Measurements from ENCODE around the gene E2F1. TPM values are rescaled to one million over a fixed set of nuclear protein-coding genes. Genes with fewer than 3 reads are reported as not detected.

E2F1 gene, protein sequence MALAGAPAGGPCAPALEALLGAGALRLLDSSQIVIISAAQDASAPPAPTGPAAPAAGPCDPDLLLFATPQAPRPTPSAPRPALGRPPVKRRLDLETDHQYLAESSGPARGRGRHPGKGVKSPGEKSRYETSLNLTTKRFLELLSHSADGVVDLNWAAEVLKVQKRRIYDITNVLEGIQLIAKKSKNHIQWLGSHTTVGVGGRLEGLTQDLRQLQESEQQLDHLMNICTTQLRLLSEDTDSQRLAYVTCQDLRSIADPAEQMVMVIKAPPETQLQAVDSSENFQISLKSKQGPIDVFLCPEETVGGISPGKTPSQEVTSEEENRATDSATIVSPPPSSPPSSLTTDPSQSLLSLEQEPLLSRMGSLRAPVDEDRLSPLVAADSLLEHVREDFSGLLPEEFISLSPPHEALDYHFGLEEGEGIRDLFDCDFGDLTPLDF
- 9.6 TPM for polyA plus RNA-seq (ENCODE audit: insufficient read length)

DNA sequence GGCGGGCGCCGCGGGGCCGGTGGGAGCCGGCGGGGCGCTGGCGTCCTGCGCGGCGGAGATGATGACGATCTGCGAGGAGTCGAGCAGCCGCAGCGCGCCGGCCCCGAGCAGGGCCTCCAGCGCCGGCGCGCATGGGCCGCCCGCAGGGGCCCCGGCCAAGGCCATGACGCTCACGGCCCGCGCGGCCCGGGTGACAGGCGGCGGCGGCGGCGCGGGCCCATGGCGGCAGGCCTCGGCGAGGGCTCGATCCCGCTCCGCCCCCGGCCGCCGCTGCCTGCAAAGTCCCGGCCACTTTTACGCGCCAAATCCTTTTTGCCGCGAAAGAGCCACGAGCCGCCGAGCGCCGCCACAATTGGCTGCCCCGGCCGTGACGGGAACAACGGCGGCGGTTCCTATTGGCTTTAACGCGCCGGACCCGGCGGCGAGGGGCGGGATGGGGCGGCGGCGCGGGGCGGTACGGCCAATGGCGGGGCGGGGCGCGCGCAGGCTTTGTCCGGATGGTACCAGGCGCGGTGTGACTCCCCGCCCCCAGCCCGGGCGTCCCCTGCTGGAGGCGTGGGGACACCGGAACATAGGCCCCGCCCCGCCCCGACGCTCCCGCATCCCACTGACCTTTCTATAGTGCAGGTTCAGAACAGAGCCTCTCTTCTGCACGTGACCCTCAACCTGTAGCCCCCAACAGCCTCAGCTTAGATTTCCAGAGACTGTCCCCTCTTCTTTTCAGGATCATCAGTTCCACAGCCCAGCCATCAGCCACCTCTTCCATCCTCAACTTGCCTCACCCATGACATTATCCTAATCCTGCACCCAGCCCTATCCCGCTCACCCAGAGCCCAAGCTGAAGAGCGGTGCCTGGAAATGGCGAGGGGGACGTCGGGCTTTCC lies at the start of gene E2F1:
E2F1 (minus strand) TSS at position 286 of the 884 bp plus-strand sequence; CDS start at position 165, 121 bp downstream.
- peak; percentile 80 for DNase-seq (ENCODE audit: low read depth)

DNA sequence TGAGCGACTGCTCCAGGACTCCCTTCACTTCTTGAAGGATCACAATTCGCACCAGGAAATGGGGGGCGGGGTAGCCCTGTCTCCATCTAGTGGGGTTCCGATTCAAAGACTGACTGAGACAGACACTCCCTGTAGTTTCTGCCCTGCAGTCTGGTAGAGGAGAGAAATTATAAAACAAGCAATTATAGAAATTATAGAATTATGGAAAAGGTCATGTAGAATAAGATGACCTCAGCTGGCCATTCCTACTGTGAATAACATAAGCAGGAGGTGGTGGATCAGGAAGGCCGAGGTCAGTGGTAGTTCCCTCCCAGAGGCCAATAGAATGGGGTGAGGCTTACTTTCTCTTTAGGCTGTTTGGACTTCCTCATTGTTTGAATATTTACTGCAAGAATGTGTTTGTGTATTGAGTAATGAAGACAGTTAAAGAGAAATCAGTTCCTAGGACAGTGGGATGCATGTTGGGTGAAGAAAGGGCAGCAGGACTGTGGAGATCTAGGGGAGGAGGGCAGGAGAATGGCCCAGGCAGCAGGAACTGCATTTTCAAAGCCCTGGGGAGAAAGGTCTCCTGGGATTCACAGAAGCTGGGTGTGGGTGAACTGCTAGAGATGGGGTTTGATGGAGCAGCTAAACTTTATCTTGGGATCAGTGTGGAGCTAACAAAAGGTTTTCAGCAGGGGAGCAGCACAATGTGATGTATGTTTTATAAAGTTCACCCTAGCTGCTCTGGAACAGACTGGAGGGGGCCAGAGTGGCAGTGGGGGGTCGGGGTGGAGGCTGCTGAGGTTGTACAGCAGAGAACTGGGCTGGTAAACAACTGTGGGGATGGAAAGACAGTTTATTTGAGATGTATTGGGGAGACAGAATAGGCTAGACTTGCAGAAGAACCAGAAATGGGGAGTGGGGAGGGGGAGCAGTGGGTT lies 47.7 kb upstream of the E2F1 start:
- no peak for DNase-seq (ENCODE audit: low read depth)

DNA sequence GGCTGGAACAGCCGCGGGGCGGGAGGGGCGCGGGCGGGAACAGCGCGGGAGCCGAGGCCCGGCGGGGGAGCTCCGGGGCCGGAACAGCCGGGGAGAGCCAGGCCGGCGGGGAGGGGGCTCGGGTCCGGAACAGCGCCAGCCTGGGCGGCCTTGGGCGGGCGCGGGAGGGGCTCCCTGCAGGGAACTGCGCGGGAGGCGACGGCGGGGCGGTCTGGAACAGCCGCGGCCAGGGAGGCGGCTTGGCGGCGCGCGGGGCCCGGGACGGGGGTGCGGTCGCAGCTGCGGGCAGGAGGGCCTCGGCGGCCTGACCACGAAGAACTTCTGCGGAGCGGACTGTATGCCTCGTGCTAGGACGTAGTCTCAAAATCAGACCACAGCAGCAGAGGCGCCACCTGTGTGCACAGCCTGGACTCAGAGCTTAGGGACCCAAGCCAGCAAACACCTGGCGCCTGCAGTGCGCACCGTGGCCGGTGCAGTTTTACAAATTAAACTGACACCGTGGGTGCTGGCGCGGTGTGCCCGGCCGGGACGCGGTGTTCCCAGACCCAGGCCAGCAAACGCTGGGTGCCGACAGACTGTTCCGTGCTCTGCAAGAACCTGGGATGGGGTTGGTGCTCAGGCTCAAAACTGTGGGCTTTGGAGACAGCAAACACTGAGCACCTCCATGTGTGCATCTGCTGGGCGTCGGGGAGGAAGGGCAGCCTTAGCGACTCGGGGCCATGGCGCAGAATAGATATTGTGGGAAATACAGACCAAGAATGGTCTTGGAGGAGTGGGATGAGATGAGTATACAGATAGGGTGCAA lies 46.2 kb upstream of the E2F1 start:
- DNase-seq (ENCODE audit: low read depth), result peak; percentile 31

DNA sequence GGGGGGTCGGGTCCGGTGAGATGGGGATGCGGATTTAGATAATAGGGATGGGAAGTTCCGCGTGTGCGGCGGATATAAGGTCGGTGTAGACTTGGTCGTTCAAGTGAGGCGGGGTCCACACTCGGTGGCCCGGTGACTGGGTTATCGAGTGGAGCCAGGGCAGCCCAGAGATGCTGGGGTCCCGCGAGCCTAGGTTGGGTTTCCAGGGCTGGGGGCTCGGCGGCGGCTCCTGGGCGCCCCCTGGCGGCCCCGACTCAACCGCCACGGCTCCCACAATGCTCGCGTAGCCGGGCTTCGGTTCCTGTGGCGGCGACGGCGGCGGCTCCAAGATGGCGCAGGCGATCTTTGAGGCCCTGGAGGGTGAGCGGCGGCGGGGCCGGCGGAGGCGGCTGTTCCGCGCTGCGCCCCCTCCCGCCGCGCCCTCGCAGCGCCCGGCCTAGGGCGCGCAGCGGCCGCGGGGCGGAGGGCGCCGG lies 45.5 kb upstream of the E2F1 start, which contains the start of gene ZNF341:
ZNF341 (plus strand) TSS at position 304 of the 473 bp plus-strand sequence; CDS start at position 330, 26 bp downstream.
- DNase-seq (ENCODE audit: low read depth), result peak; percentile 60

DNA sequence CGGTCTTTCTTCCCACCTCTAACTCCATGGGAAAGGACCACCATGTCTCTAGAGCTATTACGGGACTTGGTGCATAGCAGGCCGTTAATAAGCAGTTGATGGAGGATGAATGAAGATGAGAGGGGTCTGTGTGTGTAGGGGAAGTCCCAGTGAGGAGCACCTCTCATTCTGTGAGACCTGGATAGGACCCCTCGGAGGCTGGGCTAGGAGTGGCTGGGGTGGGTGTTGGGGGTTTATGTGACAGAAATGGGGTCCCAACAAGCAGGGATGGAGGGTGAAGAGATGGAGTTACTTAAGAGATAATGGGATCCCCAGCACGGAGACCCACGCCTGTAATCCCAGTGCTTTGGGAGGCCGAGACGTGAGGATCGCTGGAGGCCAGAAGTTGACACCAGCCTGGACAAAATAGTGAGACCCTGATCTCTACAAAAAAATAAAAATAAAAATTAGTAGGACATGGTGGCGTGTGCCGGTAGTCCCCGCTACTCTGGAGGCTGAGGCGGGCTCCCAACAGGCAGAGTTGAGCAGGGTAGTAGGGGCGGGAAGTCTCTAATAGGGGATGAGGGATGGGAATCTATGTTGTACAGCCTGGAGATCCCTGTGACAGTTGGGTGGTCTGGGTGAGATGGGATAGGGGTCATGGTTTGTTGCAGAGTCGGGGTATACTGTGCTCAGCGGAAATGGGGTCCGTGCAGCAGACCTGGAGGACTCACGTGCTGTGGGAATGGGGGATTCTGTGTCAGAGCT lies 44.9 kb upstream of the E2F1 start:
- DNase-seq (ENCODE audit: low read depth), result no peak

DNA sequence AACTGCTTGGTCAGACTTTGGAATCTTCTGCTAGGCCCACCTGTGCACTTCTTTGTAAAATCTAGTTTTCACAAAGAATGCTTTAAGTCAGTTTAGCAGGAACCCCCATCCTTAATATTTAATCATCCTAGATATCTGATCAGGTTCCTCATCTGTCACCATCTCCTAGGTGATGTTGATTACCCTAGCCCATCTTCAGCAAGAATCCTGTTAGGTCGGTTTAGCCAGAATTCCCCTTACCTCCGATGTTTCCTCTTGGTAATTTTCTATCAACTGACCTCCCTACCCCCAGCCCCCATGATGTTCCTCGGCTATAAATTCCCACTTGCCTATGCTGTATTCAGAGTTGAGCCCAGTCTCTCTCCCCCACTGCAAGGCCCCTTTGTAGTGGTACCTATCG lies 42.9 kb upstream of the E2F1 start:
- DNase-seq (ENCODE audit: low read depth), result no peak

DNA sequence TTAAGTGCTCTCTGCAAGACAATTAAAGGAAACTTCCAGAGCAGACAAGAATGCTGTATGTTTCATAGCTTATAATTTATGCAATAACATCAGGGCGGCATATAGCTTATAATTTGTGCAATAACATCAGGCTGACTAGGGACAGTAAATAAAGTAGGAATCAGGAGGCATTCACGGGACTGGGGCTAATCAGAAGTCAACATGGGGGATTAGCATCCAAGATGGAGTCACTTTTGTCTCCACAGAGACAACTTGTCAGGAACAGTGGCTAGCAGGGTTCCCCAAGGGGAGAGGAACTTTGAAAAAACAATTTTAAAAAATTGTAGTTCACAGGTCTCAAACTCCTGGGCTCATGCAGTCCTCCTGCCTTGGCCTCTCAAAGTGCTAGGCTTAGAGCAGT lies 42.3 kb upstream of the E2F1 start:
- DNase-seq (ENCODE audit: low read depth), result no peak

DNA sequence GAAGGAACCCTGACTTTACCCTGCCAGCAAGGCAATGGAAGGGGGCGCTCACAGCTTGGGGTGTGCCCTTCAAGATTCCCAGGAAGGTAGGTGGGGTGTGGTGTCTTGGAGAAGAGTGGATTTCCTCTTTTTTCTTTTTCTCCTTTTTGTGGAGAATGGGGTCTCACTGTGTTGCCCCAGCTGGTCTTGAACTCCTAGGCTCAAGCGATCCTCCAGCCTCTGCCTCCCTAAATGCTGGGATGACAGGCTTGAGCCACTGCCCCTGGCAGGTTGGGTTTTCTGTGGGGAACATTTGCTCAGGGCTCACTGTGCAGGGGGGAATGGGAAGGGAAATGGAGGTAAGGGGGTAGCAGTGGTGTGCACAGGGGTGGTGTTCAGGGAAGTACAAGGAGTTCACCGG lies 41.6 kb upstream of the E2F1 start:
- DNase-seq (ENCODE audit: low read depth), result no peak

DNA sequence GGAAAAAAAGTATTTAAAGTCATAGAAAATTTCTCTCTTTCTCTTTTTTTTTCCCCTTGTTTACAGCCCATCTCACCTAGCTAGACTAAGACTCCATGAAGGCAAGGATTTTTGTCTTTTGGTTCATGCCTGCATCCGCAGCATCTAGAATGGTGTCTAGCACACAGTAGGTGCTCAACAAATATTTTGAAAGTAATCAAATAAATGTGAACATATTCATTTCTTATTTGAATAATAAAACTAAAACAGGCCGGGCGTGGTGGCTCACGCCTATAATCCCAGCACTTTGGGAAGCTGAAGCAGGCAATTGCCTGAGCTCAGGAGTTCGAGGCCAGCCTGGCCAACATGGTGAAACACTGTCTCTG lies 40.9 kb upstream of the E2F1 start:
- no peak for DNase-seq (ENCODE audit: low read depth)

DNA sequence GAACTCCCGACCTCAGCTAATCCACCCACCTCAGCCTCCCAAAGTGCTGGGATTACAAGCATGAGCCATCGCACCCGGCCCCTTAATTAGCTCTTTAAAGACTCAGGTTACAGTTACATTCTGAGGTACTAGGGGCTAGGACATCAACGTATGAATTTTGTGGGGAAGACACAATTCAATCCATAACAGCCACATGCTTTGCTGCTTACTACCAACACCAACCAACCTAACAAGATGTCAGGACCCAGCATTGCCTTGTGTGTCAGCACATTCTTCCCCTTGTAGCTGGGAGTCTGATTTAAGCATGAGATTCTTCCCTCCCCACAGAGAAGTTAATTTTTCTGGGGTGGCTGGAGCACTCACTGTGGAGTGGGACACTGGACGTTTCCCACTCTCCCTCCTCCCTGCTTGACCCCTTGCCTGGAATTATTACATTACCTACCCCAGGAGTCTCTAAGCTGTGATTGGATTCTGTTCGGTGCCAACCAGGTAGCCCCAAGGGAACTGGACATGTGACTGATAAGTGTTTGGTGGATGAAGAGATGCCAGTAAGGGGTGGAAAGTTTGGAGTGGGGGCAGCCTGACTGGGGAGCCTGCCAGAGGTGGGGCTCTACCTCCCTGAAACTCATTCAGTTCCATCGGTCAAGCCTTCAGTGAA lies 39.6 kb upstream of the E2F1 start:
- no peak for DNase-seq (ENCODE audit: low read depth)

DNA sequence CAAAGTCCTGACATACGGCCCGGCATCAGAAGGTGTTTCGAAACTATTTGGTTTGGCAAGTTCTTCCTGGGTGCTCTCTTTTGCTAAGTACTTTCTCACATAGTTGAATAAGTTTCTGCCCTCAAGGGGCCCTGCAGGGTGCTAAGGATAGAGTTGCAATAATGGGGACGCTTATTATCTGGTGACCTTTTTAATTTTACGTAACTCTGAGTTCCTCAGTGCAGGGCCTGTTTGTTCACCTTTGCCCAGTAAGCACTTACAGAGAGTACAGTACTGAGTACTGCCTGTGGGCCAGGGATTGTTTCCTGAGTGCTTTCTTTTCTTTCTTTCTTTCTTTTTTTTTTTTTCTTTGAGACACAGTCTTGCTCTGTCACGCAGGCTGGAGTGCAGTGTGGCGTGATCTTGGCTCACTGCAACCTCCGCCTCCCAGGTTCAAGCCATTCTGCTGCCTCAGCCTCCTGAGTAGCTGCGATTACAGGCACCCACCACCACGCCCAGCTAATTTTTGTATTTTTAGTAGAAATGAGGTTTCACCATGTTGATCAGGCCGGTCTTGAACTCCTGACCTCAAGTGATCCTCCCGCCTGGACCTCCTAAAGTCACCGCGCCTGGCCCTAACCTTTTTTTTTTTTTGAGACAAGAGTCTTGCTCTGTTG lies 38.4 kb upstream of the E2F1 start:
- DNase-seq (ENCODE audit: low read depth), result no peak

DNA sequence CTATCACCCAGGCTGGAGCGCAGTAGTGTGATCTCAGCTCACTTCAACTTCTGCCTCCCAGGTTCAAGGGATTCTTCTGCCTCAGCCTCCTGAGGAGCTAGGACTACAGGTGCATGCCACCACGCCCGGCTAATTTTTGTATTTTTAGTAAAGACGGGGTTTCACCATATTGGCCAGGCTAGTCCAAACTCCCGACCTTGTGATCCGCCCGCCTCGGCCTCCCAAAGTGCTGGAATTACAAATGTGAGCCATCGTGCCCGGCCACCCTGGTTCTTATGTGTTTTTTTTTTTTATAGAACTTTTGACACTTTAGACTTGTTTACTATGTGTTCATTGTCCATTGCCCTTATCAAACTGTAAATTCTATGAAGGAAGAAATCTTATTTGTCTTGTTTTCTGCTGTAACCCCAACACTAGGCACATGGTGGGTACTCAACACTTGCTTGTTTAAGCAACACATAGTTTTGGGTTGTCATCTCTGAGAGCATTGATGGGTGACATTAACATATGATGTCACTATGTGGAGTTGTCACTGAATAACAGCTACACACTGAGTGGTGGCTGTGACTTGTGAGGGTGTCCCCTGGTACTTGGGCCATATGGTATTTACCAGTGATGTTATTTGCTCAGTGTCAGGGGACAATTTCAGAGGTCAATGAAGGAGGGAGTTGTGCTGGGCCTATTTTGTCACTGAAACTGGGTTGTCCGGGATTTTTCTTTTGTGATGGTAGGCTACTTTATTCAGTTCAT lies 35.4 kb upstream of the E2F1 start:
- DNase-seq (ENCODE audit: low read depth), result no peak

DNA sequence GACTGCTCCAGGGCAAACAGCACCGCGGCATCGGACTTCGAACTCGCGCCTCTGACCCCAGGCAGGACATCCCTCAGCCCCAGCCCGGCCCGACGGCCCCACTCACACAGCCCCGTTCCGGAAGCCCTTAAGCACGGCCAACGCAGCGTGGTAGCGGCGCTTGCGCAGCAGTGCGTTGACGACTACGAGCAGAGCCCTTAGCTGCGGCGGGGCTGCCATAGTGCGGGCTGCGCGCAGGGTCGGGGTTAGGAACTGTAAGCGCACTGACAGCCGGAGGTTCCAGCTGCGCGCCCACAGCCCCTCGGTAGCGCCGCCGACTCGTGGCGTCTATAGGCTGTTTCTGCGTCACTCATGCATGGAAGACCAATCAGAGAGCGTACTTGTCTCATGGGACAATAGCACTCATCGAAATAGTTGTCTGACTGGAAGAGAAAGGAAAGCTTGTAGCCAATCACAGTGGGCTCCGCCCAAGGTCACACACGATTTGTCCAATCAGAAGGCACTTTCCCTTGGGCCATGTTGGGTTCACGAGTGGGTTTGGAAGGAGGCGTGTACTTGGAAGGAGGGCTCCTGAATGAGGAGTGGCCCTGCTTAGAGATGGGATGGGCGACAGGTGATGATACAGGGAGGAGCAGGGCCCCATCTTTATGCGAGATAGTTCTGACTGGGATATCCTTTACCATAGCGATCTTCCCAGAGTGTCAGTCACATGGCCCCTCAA lies 34.0 kb upstream of the E2F1 start, which contains the start of gene PXMP4:
PXMP4 (minus strand) TSS at position 322 of the 721 bp plus-strand sequence; CDS start at position 219, 103 bp downstream.
- peak; percentile 99 for DNase-seq (ENCODE audit: low read depth)

DNA sequence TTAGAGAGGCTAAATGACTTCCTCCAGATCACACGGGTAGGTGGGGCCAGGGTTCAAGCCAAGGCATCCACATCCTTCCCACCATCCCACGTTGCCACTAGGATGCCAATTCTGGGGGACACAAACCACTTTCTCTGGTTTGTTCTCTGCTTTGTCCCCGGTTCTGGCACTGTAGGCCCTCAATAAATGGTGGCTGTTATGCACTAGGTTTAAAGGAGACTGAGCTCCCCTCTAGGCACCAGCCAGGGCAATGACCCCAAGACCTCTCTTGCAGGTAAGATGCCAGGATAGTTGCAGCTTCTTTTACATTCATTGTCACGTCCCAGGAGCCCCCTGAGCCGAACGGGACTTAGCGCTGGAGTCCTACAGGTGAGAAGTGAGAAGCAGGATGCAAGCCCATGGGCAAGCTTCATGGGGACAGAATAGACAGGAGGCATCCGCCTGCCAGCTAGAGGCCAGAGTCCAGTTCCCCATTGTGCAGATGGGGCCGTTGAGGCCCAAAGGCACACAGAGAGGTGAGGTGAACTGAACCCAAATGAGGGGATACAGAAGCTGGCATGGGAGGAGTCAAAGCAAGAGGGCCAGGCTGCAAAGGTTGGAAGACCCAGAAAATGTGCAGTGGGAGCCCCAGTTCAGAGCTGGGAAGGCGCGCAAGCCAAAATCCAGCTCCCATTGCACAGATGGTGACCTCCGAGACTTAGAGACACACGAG lies 33.2 kb upstream of the E2F1 start:
- DNase-seq (ENCODE audit: low read depth), result no peak

DNA sequence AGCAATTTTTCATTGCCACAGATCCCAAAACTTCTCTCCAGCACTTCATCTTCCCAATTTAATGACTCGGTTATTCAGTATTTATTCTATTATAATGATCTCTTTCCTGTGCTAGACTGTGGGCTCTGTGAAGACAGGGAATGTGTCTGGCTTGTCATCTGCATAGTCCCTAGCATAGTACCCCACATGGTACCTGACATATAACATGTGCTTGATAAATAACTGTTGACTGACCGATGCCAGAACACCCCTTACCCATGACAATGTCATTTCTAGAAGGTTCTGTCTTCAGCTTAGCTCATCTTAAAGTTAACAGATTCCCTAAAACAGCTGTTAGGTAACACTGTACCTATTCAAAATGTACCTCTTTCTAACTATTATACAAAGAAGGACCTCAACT lies 30.3 kb upstream of the E2F1 start:
- no peak for DNase-seq (ENCODE audit: low read depth)

DNA sequence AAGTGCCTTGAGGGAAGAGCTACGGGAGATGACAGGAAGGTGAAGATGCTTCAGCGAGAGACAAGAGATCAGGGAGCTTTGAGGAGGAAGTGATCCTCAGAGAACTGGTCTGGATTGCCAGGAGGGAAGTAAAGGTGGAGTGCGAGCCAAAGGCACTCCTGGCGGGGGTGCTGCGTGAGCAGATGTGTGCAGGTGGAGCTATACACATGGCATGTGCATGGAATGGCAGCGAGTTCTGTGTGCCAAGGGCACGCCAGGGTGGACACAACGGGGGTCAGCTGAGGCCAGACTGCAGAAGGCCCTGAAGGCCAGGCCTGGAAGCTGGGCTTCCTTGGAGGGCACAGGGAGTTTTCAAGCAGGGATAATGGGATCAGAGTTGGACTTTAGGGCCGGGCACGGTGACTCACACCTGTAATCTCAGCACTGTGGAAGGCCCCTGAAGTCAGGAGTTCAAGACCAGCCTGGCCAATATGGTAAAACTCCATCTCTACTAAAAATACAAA lies 27.7 kb upstream of the E2F1 start:
- no peak for DNase-seq (ENCODE audit: low read depth)

DNA sequence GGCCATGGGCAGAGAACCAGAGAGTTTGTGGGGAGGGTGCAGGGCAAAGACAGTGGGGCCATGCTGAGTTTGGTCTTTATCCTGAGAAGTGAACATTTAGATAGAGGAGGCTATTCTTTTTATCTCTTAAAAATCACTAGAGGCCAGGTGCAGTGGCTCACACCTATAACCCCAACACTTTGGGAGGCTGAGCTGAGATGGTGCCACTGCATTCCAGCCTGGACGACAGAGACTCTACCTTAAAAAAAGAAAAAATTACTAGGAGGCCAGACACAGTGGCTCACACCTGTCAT lies 25.2 kb upstream of the E2F1 start:
- DNase-seq (ENCODE audit: low read depth), result no peak

Data from forelimb muscle (tissue), 1 donor.